ENCODE data around the gene PRPF18.

- TF ChIP-seq CTCF (IDR thresholded peaks at IDR 0.05) (no peak), POLR2A (IDR thresholded peaks at IDR 0.05) (no peak), POLR2AphosphoS5 (IDR thresholded peaks at IDR 0.05; ENCODE audit: insufficient read depth in 1 of 2, low read depth in 1 of 2) (no peak)
Observed at GRCh38 chr10:13650961-13651360, 64.2 kb downstream of the PRPF18 start.

Measured in vagina (tissue), 2 donors.